GDM1 (cell line): ENCODE measurements around the gene HSD11B2.
A peak's percentile ranks its signal among the peaks of the same experiment; 100 is the strongest.
"Not testable (repeated sequence)": the region's sequence is repeated elsewhere in the genome, so short reads cannot be mapped to it uniquely, and the experiment has no call there.

Experiments used
- DNase-seq: peaks from one replicate; lab custom pipeline; 2025; lab: John Stamatoyannopoulos, UW

The HSD11B2 gene

GRCh38 chr16:67415421-67415820 lies 15.5 kb upstream of the HSD11B2 start:
- DNase-seq, result not testable (repeated sequence)

- DNase-seq, result peak; percentile 23
These were observed 14.8 kb upstream of the HSD11B2 start, which contains the start of gene ZDHHC1 for GRCh38 chr16:67415872-67416793. TSS of gene ZDHHC1 (minus strand) at chr16:67416477. CDS start at chr16:67407775, 8,702 bp downstream.

GRCh38 chr16:67417333-67418061 lies 13.4 kb upstream of the HSD11B2 start:
- DNase-seq, result no peak

GRCh38 chr16:67419502-67419901 lies 11.4 kb upstream of the HSD11B2 start:
- no peak for DNase-seq

- DNase-seq, result no peak
These were observed 11.0 kb upstream of the HSD11B2 start for GRCh38 chr16:67419931-67420330.

GRCh38 chr16:67421030-67421429 lies 9.9 kb upstream of the HSD11B2 start:
- DNase-seq, result no peak

- DNase-seq, result no peak
These were observed 7.9 kb upstream of the HSD11B2 start for GRCh38 chr16:67423015-67423414.

GRCh38 chr16:67423611-67424260 lies 7.2 kb upstream of the HSD11B2 start:
- DNase-seq, result no peak

- no peak for DNase-seq
These were observed 6.7 kb upstream of the HSD11B2 start for GRCh38 chr16:67424261-67424615.

- DNase-seq, result no peak
These were observed 5.9 kb upstream of the HSD11B2 start for GRCh38 chr16:67425061-67425460.

- DNase-seq, result no peak
These were observed 5.3 kb upstream of the HSD11B2 start for GRCh38 chr16:67425580-67425979.

- no peak for DNase-seq
These were observed 4.9 kb upstream of the HSD11B2 start for GRCh38 chr16:67426022-67426421.

- DNase-seq, result no peak
These were observed 4.0 kb upstream of the HSD11B2 start for GRCh38 chr16:67426950-67427349.

GRCh38 chr16:67428146-67428731 lies 2.7 kb upstream of the HSD11B2 start:
- DNase-seq, result no peak

- DNase-seq, result no peak
These were observed 1.7 kb upstream of the HSD11B2 start for GRCh38 chr16:67429053-67429798.

- DNase-seq, result no peak
These were observed 970 bp upstream of the HSD11B2 start for GRCh38 chr16:67429799-67430503.

- no peak for DNase-seq
These were observed 381 bp upstream of the HSD11B2 start for GRCh38 chr16:67430504-67430976.

- DNase-seq, result no peak
These were observed 1.0 kb downstream of the HSD11B2 start for GRCh38 chr16:67431775-67432505.

GRCh38 chr16:67432506-67432890 lies 1.6 kb downstream of the HSD11B2 start:
- DNase-seq, result no peak

GRCh38 chr16:67433131-67433719 lies 2.3 kb downstream of the HSD11B2 start:
- no peak for DNase-seq
